CD14-positive monocyte (primary cell): Measurements from ENCODE around the gene CCDC8. TPM values are rescaled to one million over a fixed set of nuclear protein-coding genes. Genes with fewer than 3 reads are reported as not detected.

Experiments
- DNase-seq, 3 donors: peaks; one replicate each; pipeline ENCODE4 v3.0.0-alpha.2; 2011 to 2022
- H2AFZ ChIP-seq: 2 replicates; pipeline ENCODE4 v1.6.0; 2012; ENCODE audit warnings: mild to moderate bottlenecking, low read depth, low read length, inconsistent platforms; ENCODE audit not compliant: insufficient read depth, poor library complexity, severe bottlenecking
- H3K27ac ChIP-seq, 2 donors: 1 replicate in 1 of 2; 2 replicates in 1 of 2; pipeline ENCODE4 v1.5.1; 2012 to 2013; ENCODE audit warnings: low read length in 2 of 2, control low read depth in 1 of 2, inconsistent platforms in 1 of 2, low read depth in 1 of 2, mild to moderate bottlenecking in 1 of 2
- H3K27me3 ChIP-seq, 2 donors: one replicate each; pipeline versions ENCODE4 v1.6.0 to v1.6.1; 2011 to 2013; ENCODE audit warnings: low read length in 2 of 2; ENCODE audit not compliant: control insufficient read depth in 2 of 2, insufficient read depth in 2 of 2
- H3K36me3 ChIP-seq, 2 donors: replicated peaks in 1 of 2; 1 replicate in 1 of 2; 2 replicates in 1 of 2; pipeline versions ENCODE4 v1.5.1 to v1.6.1; 2012 to 2013; ENCODE audit warnings: low read length in 2 of 2, control low read depth in 1 of 2, inconsistent platforms in 1 of 2, mild to moderate bottlenecking in 1 of 2; ENCODE audit not compliant: insufficient read depth in 2 of 2, control insufficient read depth in 1 of 2
- H3K4me1 ChIP-seq, 2 donors: 1 replicate in 1 of 2; 2 replicates in 1 of 2; pipeline versions ENCODE4 v1.5.1 to v1.6.1; 2012 to 2013; ENCODE audit warnings: low read length in 2 of 2, control low read depth in 1 of 2, inconsistent platforms in 1 of 2, mild to moderate bottlenecking in 1 of 2, moderate library complexity in 1 of 2; ENCODE audit not compliant: insufficient read depth in 2 of 2, control insufficient read depth in 1 of 2
- H3K4me2 ChIP-seq: replicated peaks from 2 replicates; pipeline ENCODE3; 2012; ENCODE audit warnings: low read length, moderate library complexity, mild to moderate bottlenecking; ENCODE audit not compliant: poor library complexity, severe bottlenecking; ENCODE audit errors: extremely low read depth
- H3K4me3 ChIP-seq, 3 experiments: fragments of 200-600 bp in 1 of 3; sonication (generic) in 1 of 3; replicated peaks in 1 of 3; 1 replicate in 2 of 3; 2 replicates in 1 of 3; pipeline ENCODE4 v1.5.1; 2011 to 2013; ENCODE audit warnings: low read length in 3 of 3, mild to moderate bottlenecking in 3 of 3, control low read depth in 2 of 3, low read depth in 2 of 3, inconsistent platforms in 1 of 3, moderate library complexity in 1 of 3
- H3K79me2 ChIP-seq: 2 replicates; pipeline ENCODE4 v1.6.0; 2012; ENCODE audit warnings: mild to moderate bottlenecking, control low read depth, inconsistent platforms, low read length, moderate library complexity; ENCODE audit not compliant: insufficient read depth
- H3K9ac ChIP-seq: 2 replicates; pipeline ENCODE4 v1.6.0; 2017; ENCODE audit warnings: low read length, mild to moderate bottlenecking; ENCODE audit not compliant: insufficient read depth, poor library complexity, severe bottlenecking
- H3K9me3 ChIP-seq, 2 donors: replicated peaks in 1 of 2; 1 replicate in 1 of 2; 2 replicates in 1 of 2; pipeline versions ENCODE4 v1.5.1 to v1.6.1; 2012 to 2013; ENCODE audit warnings: low read length in 2 of 2, control low read depth in 1 of 2; ENCODE audit not compliant: control insufficient read depth in 1 of 2, insufficient read depth in 1 of 2
- H4K20me1 ChIP-seq: 2 replicates; pipeline ENCODE4 v1.6.0; 2012; ENCODE audit warnings: mild to moderate bottlenecking, low read length, control low read depth, moderate library complexity; ENCODE audit not compliant: insufficient read depth
- H3K27ac Mint-ChIP-seq, 7 donors: one replicate each; pipeline ENCODE4 v1.8.0; 2020; ENCODE audit warnings: mild to moderate bottlenecking in 7 of 7, mixed read lengths in 7 of 7, moderate library complexity in 6 of 7, inconsistent platforms in 2 of 7
- H3K27me3 Mint-ChIP-seq, 3 donors: one replicate each; pipeline ENCODE4 v1.8.0; 2021 to 2022; ENCODE audit warnings: low read depth in 3 of 3, mild to moderate bottlenecking in 3 of 3, mixed read lengths in 3 of 3, moderate library complexity in 3 of 3, inconsistent platforms in 1 of 3
- H3K36me3 Mint-ChIP-seq, 2 donors: one replicate each; pipeline ENCODE4 v1.8.0; 2020; ENCODE audit warnings: mixed read lengths in 2 of 2, inconsistent platforms in 1 of 2, mild to moderate bottlenecking in 1 of 2
- H3K4me1 Mint-ChIP-seq: one replicate; pipeline ENCODE4 v1.8.0; 2020; ENCODE audit warnings: mild to moderate bottlenecking, mixed read lengths
- H3K4me3 Mint-ChIP-seq, 2 donors: one replicate each; pipeline ENCODE4 v1.8.0; 2020; ENCODE audit warnings: mild to moderate bottlenecking in 2 of 2, mixed read lengths in 2 of 2, moderate library complexity in 1 of 2
- H3K9me3 Mint-ChIP-seq, 7 donors: one replicate each; pipeline ENCODE4 v1.8.0; 2020 to 2022; ENCODE audit warnings: mixed read lengths in 7 of 7, mild to moderate bottlenecking in 6 of 7, moderate library complexity in 6 of 7, inconsistent platforms in 2 of 7
- CTCF ChIP-seq: fragments of 200-600 bp; IDR thresholded peaks from one replicate; pipeline ENCODE4 v1.8.0; 2022; ENCODE audit warnings: antibody characterized with exemption, mild to moderate bottlenecking
- WGBS: methylation state at CpG from one replicate; pipeline ENCODE4 v1.1.5; 2013; ENCODE audit warnings: missing lambda C conversion rate; ENCODE audit not compliant: insufficient coverage; 5-methylcytosine and 5-hydroxymethylcytosine counted together
- intact Hi-C, 2 donors: fragments of 100-400 bp; cut with micrococcal nuclease; formaldehyde crosslinking; loops; one replicate each; pipeline versions ENCODE4 v1.15.0 to v1.15.1; 2023
- polyA minus RNA-seq: library from RNA; depleted of rRNA, polyadenylated mRNA; stranded (reverse); fragments of >200 nt; gene quantifications from 2 replicates; pipeline ENCODE4 v1.2.3, GENCODE V29; 2012
- polyA plus RNA-seq, 3 donors: library from polyadenylated mRNA; depleted of rRNA in 1 of 3; unstranded in 2 of 3; stranded (reverse) in 1 of 3; fragments of 300-500 nt in 2 of 3; fragments of >200 nt in 1 of 3; fragmentation: Illumina TruSeq in 2 of 3; gene quantifications; 1 replicate in 2 of 3; 2 replicates in 1 of 3; pipeline ENCODE4 v1.2.3, GENCODE V29; 2012 to 2021
- total RNA-seq, 12 experiments: library from RNA in 1 of 12; stranded (reverse) in 1 of 12; fragments of 120-200 nt in 1 of 12; gene quantifications; one replicate each; pipeline ENCODE4 v1.2.4 and lab custom pipeline; 2013 to 2026; ENCODE audit warnings: mixed read lengths in 6 of 12, inconsistent platforms in 1 of 12

The CCDC8 gene
- total RNA-seq (2013): 0.25 TPM
- polyA plus RNA-seq (not detected), polyA minus RNA-seq (not detected in 2 replicates), total RNA-seq (lab: John Stamatoyannopoulos, UW) (0 to 1.2 (median 0) reads per million in 11 experiments)

GRCh38 chr19:46413262-46414031 lies at the start of gene CCDC8:
Gene CCDC8, minus strand, starts transcription at chr19:46413564. Its CDS starts 754 bp downstream, at chr19:46412810.
- DNase-seq: no peak
- Mint-ChIP-seq H3K36me3 (peaks cover 0 to 2% of the 10 kb centered on the region in 2 donors), H3K27ac (no peak within 1 kb of the TSS), H3K27me3 (peaks cover 84 to 93% (median 87%) of the 10 kb centered on the region in 3 donors), H3K4me1 (peaks cover 4% of the 10 kb centered on the region), H3K9me3 (peaks cover 0 to 27% (median 9%) of the 10 kb centered on the region in 7 donors), H3K4me3 (peak within 1 kb of the TSS in 1 of 2 donors; percentile 77)
- H3K79me2 ChIP-seq: no peaks in the 10 kb centered on the region
- H2AFZ ChIP-seq: peak within 1 kb of the TSS; percentile 56
- H3K4me2 ChIP-seq: no peak within 1 kb of the TSS
- H3K9me3 ChIP-seq: no peaks in the 10 kb centered on the region
- H3K36me3 ChIP-seq: no peaks in the 10 kb centered on the region
- no peaks in the 10 kb centered on the region for H3K4me1 ChIP-seq
- no peak for TF ChIP-seq CTCF
- 13% methylated on average over 46 of the region's 46 CpGs for WGBS
- no peak within 1 kb of the TSS for H3K27ac ChIP-seq
- intact Hi-C loops: no loop called here
- peaks cover 11 to 78% of the 10 kb centered on the region in 2 donors for H3K27me3 ChIP-seq
- H4K20me1 ChIP-seq: no peaks in the 10 kb centered on the region
- H3K4me3 ChIP-seq: no peak within 1 kb of the TSS
- no peak within 1 kb of the TSS for H3K9ac ChIP-seq

GRCh38 chr19:46461537-46461936 lies 48.2 kb upstream of the CCDC8 start:
- Histone ChIP-seq H3K79me2 (no peaks in the 10 kb centered on the region), H3K9me3 (no peaks in the 10 kb centered on the region), H3K4me1 (no peaks in the 10 kb centered on the region), H3K4me2 (no peak overlapping the region), H2AFZ (no peak overlapping the region), H4K20me1 (no peaks in the 10 kb centered on the region), H3K36me3 (no peaks in the 10 kb centered on the region), H3K27me3 (no peaks in the 10 kb centered on the region), H3K9ac (no peak overlapping the region), H3K4me3 (no peak overlapping the region), H3K27ac (no peak overlapping the region)
- intact Hi-C loops: no loop called here
- Mint-ChIP-seq H3K4me1 (no peaks in the 10 kb centered on the region), H3K27me3 (peaks cover 14 to 36% (median 15%) of the 10 kb centered on the region in 3 donors), H3K4me3 (no peak overlapping the region), H3K9me3 (peaks cover 0 to 2% (median 0%) of the 10 kb centered on the region in 7 donors), H3K27ac (no peak overlapping the region), H3K36me3 (no peaks in the 10 kb centered on the region)
- WGBS: 100% methylated on average over 1 of the region's 2 CpGs
- TF ChIP-seq CTCF: no peak
- no peak for DNase-seq
